Cerebellar cortex (tissue), 1 donor: Measurements from ENCODE around the gene TBC1D1.

Experiments
- DNase-seq: peaks from one replicate; pipeline ENCODE4 v3.0.0-alpha.2; 2015; ENCODE audit warnings: low spot score

Gene TBC1D1

DNA sequence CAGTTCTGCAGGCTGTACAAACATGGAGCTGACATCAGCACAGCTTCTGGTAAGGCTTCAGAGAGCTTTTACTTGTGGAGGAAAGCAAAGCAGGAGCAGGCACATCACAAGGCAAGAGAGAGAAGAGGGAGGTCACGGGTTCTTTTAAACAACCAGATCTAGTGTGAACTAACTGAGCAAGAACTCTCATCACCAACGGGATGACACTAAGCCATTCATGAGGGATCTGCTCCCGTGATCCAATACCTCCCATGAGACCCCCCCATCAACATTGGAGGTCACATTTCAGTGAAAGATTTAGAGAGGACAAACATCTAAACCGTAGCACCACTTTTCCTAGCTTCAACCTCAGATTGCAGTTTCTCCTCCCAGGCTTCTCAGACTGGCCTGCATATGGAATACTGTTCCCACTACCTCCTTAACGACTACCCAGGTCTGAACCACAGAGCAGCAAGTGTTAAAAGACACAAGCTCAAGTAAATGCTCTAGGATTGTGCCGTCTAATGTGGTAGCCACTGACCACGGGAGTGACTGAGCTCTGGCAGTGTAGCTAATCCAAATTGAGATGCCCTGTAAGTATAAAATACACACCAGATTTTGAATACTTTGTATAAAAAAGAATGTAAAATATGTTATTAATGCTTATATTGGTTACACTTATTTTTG is 262.0 kb downstream of the TBC1D1 start:
- DNase-seq = no peak

- no peak for DNase-seq
These were observed 262.5 kb downstream of the TBC1D1 start for GRCh38 chr4:38153387-38153760.

DNA sequence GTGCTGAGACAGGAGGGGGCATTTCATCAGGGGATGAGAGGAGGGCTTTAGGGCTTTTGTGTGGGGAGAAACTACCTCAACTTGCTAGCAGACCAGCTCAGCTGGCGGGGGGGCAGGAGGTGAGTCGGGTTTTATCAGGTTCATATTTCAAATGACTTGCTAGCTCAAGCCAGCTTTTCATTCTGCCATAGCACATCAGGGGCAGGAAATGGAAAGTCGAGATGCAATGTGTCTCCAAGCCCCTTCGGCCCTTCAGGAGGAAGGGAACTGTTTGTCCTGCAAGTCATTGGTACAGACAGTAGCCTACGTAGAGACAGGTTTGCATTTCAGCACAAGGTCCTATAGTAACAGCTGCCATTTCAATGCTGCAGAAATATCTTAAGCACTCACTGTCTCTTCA is 263.4 kb downstream of the TBC1D1 start:
- DNase-seq = no peak

DNA sequence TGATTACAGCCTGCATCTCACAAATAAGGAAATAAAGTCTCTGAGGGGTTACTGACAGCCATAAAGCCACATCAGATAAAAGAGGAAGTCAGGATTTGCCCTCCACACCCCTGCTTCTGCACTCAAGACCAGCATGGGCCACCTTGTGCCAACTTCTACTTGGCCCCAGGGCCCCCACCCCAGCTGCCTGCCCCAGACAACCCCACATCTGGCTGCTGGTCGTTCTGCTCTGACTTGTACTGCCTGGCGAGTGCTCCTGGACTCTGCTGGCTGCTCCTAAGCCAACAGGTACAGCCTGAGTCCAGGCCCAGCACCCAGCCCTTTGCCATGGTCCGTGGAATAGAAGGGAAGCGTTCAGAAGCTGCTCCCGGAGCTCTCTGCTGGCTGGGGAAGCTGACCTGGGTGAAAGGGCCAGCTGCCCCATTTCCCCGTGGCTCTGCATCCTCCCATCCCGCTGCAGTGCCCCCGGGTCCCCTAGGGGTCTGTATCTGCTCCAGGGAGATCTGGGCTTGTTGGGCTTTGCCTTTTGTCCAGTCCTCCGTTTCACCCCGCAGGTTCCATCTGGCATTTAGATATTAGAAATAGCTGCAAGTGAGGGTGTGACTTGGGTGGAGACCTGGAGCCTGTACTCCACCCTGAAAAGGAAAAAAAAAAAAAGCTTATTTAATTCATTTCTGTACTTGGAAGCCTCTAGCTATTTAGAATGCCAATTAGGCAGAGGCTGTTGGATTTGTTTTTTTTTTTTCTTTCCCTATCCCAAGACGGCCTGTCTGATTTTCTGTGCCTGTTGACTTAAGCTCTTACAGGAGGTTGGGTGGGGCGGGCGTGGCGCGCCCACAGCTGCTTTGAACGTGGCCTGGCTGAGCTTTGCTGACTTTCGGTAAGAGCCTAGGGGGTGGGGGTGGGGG is 264.1 kb downstream of the TBC1D1 start:
- no peak for DNase-seq

DNA sequence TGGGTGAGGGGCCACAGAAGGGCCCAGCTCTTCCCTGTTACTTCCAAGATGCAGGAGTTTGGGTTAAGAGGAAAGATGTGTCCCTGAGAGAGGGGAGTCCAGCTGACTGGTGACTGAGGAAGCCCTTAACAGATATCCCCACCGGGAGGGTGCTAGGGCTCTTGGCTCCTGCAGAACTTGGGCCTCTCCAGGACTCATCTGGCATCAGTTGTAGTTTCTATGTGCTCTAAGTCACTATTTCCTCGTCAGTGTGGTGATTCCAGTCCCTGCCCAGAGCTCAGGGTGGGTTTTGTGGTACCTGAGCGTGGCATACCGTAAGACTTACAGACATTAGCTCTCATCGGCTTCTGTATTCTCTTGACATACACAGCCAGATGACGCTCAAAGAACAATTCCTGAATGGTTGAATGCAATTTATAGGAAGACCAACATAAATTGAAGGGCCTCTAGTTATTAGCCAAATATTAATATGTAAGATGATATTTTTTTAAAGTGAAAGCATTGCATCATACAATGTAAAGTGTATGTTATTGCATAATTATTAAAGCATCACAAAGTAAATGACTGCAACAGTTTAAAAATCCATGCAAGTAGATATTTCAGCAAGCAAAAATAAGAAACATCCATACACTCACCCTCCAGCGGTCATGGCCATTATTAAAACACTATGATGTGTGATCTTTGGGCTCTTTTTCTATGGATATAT is 264.9 kb downstream of the TBC1D1 start:
- no peak for DNase-seq

GRCh38 chr4:38157592-38157991 is 266.7 kb downstream of the TBC1D1 start:
- DNase-seq = no peak

DNA sequence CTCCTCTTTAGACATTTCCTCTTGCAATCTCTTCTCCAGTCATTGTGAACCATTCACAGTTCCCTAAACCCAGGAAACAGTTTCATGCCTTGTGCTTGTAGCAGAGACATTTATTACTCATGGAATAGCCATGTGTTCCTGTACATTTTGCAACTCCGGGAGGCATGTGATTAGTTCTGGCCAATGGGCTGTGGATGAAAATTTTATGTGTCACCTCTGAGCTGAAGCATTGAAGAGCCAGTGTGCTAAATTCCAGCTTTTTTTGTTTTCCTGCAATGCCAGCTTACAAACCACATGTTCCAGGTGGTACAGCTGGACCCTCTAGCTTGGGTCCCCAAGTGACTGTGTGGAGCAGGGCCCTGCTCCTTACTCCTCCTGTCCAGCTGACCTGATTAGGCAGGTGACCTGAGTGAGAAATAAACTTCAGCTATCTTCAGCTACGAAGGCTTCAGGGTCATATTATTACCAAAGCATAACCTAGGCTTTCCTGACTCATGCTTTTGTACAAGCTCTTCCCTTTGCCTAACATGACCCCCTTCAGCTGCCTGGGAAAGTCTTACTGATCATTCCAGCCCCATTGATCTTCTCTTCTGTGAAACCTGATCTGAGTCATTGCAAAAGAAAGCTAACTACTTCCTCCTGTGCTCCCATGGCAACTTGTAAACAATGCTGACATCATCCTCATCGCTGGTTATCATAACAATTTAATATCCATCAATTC is 269.8 kb downstream of the TBC1D1 start:
- DNase-seq = no peak

DNA sequence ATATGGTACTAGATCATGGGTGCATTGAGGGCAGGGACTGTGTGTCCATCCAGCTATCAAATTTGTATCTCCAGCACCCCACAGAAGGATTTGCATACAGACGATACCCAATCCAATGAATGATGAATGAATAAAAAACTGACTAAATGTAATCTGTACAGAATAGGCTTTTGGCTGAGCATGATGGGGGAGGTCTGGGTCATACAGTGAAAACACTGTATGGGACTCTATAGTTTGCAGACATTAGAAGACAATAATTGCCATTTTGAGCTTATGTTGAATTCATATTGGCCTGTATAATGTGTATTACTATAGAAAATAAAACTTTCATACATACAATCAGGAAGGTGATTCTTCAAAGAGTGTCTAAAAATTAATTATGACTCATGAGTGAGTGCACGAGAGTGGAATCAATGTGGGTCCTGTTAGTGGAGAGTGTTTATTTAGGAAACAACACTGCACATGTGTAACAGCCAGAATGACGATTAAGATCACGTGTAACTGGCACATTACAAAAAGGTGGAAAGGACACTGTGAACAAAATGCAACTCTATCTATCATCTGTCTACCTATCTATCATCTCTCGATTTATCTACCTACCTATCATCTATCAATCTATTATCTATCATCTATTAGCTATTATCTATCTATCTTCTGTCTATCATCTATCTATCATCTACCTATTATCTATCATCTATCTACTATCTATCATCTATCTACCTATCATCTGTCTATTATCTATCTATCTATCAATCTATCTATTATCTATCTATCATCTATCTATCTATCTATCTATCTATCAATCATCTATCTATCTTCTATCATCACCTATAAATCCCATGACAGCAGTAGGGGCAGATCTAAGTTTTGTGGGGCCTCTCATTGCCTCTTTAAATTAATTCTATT is 270.6 kb downstream of the TBC1D1 start:
- no peak for DNase-seq

GRCh38 chr4:38162240-38162784 is 271.4 kb downstream of the TBC1D1 start:
- no peak for DNase-seq

DNA sequence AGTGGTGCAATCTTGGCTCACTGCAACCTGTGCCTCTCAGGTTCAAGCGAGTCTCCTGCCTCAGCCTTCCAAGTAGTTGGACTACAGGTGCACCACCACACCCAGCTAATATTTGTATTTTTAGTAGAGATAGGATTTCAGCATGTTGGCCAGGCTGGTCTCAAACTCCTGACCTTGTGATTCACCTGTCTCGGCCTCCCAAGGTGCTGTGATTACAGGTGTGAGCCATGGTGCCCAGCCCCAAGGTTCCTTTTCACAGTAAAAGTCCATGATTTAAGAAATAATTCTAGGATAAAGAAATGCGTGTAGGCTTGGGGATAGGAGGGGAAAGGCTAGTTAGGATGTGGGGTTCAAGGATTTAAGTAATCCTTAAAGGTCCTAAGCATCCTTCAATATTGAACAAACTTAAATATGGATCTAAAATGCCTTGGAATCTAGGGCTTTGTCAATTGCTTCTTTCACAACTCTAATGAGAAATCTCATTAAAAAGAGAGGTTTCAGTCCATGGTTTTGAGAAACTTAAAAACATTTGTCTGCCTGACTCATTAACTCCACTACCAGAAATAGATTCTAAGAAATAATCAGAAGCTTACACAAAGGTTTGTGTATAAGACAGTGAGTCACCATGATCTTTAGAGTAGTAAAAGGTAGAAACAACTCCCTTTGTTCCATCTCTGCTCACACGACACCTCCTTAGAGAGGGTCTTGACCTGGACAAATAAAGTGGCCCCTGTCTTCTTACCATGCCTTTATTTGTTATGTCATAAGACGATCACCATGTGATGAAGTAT is 272.5 kb downstream of the TBC1D1 start:
- DNase-seq = no peak

DNA sequence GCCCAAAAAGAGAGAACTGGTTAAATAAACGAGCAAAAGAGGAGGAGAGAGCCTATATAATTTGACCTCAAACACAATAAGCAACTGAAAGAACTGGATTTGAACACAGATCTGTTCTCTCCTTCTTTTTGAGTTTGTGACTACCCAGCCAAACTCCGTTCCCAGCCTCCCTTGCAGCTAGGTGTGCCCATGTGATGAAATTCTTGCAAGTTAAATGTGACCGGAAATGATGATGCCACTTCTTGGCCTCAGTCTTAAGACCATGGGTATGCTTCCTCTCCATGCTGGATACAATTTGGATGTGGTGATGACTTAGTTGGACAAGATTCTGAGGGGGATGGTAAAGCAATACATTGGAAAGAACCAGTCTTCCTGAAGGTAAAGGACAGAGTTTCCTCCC is 273.5 kb downstream of the TBC1D1 start:
- DNase-seq = no peak

DNA sequence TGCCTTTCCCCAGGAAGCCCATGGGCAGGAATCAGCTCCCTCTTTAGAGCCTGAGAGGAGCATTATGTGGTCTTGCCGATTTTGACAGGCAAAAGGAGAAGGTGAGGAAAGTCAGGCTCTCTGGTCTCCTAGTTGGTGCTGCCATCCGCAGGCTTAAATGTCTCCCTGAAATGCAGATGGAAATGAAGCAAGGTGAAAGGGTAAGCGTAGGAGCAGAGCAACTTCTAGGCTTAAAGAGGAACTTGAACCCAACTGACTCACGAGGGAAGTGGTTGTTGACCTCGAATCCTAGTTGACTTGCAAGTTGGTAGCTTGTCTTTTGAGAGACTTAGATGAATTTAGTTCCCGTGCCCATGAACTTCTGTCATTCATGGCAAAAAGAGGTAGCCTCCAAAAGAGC is 275.2 kb downstream of the TBC1D1 start:
- DNase-seq = no peak

- DNase-seq = no peak
These were observed 275.9 kb downstream of the TBC1D1 start for GRCh38 chr4:38166768-38167167.

GRCh38 chr4:38167973-38168372 is 277.1 kb downstream of the TBC1D1 start:
- no peak for DNase-seq

GRCh38 chr4:38169524-38169923 is 278.6 kb downstream of the TBC1D1 start:
- DNase-seq = no peak

DNA sequence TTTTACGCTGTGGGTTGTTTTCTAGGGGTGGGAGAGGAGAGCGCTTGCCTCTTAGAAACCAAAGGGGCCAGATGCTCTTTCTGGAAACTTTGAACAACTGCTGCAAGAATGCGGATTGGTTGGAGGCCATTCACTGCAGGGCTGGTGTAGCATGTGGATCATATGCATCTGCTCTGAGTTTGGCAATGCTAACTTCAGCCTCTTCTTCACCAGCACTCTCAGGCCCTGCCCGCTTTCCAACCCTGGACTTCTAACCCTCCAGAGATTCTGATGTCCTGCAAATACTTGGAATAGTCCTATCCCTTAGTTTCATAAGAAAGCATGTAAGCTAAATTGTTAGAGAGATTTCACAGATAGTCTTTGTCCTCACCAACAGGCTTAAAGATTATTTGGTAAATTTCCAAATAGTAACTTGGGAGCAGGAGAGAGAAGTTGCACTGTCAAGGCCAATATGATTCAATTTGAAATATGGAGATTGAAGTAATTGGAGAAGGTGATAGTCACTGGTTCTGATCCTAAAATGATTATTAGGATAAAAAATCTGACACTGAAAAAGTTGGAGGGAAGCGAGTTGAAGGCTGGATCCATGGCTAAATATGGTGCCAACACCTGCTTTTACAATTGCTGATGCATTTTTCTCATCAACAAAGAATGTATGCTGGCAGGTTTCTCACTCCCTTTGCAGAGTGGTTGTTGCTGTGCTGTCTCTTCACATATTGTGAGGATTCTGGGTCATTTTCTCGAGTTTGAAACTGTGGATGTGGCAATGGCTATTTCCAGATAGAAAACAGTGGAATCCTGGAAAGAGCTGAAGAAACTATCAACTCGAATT is 279.7 kb downstream of the TBC1D1 start:
- DNase-seq = no peak

GRCh38 chr4:38172078-38172477 is 281.2 kb downstream of the TBC1D1 start:
- no peak for DNase-seq

GRCh38 chr4:38173935-38174518 is 283.1 kb downstream of the TBC1D1 start:
- DNase-seq = no peak

DNA sequence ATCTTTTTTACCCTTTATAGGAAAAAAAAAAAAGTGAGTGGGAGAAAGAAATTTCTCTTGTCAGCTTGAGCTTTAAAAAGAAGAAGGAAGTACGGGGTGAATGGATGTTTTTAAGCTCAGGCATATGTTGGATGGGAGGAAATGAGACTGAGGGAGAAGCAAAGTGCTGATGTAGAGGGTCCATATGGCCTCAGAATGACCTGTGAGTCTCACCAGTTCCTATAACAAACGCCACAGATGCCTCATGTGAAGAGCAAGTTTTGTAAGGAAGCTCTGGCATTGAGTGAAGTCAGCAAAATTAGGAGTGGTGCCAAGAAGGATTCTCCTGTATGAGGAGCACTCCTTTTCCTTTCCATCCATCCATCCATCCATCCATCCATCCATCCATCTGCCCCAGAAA is 283.9 kb downstream of the TBC1D1 start:
- no peak for DNase-seq
